Left lobe of liver (tissue), 2 donors: ENCODE results near the gene SPRYD3. TPM values are rescaled to one million over a fixed set of nuclear protein-coding genes. Genes with fewer than 3 reads are reported as not detected.

Source experiments
- ATAC-seq: fragments of 200-7000 bp; cut with Tn5 transposase; one replicate; pipeline ENCODE4 v1.9.1; 2020; ENCODE audit warnings: mild to moderate bottlenecking, moderate library complexity
- DNase-seq: peaks from one replicate; pipeline ENCODE4 v3.0.0-alpha.2; 2020; ENCODE audit warnings: low spot score
- total RNA-seq: library from RNA; stranded (reverse); gene quantifications from one replicate; pipeline ENCODE4 v1.2.1, GENCODE V29; 2021
- donor health status: DM: no; HTN: no; CAD: no; lungs with moderate emphysema.
- donor health status: DM: no; HTN: yes; CAD: no.

Gene SPRYD3
- total RNA-seq, 1 donor from 2014 or later, result 16.2 TPM

DNA sequence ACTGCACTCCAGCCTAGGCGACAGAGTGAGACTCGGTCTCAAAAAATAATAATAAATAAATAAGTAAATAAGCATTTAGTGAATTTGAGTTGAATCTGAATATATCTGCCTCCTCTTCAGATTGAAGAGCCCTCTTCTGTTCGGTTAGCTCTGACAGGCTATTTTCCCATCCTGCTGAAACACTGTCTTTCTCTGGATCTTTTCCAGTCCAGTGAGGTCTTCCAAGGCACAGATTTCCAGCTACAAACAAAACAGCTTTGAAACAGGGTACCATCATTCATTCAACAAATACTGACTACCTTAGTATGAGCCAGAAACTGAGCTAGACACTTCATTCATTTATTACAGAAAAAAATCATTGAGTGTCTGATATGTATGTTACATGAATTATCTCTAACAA is 7.2 kb upstream of the SPRYD3 start:
- no peak for DNase-seq
- no peak for ATAC-seq

DNA sequence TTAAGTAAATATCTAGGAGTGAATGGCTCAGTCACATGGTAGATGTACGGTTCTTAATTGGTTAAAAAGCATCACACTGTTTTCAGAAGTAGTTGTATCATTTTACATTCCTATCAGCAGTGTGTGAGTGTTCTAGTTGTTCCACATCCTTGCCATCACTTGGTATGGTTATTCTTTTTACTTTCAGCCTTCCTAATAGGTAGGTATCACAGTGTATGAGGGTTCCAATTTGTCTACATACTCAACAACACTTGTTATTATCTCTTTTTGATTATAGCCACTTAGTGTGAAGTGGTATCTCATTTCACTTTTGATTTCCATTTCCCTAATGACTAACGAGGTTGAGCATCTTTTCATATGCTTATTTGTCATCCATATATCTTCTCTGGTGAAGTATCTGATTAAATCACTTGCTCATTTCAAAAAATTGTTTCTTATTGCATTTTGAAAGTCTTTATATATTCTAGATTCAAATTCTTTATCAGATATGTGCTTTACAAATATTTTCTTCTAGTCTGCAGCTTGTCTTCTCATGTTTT is 3.5 kb upstream of the SPRYD3 start:
- ATAC-seq (no peak), DNase-seq (no peak)

DNA sequence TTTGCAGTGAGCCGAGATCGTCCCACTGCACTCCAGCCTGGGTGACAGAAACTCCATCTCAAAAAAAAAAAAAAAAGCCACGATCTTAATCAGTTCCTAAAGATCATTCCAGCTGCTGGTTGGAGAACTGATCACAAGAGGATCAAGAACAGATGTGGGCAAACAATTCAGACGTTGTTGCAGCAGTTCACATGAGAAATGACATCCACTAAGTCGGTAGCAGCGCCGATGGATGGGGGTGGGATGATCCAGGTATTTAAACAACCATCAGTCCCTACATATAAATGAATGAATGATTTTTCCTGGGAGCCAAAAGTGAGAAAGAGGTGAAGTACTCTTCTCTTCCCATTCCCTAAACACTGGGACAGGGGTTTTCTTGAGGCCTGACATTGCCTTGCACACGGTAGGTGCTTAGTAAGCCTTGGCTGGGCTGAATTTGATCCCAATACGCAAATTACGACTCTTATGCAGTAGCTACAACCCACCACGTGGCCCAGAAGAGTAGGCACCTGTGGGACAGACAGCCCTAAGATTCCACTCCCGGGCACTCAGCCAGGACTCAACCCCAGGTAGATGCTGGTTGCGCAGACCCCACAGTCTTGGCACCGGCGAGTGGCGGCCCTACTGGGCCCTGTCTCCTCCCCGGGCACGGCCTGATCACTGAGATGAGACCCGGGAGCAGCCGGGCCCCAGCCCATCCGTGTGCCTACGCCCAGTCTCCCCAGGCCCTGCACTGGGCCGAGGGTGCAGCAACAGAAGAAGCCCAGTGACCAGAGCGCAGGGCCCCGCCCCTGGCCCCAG is 565 bp downstream of the SPRYD3 start:
- DNase-seq, result no peak
- no peak for ATAC-seq

DNA sequence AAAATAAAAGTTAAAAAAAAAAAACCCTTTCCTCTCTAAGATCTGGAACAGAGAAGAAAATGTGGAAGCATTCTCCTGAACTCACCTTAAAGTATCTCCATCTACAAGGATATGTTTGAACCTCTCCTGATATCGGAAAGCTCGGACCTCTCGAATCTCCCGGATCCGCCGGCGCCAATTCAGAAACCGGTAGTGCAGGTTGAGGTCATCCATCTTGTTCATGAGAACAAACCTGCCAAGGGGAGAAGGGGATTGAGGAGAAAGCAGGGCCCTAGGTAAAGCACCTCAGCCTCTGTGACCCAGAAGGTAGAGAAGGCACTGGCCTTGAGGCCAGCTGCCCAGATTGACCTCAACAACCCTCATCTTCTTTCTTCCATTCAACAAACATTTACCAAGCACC is 2.2 kb downstream of the SPRYD3 start:
- no peak for ATAC-seq

DNA sequence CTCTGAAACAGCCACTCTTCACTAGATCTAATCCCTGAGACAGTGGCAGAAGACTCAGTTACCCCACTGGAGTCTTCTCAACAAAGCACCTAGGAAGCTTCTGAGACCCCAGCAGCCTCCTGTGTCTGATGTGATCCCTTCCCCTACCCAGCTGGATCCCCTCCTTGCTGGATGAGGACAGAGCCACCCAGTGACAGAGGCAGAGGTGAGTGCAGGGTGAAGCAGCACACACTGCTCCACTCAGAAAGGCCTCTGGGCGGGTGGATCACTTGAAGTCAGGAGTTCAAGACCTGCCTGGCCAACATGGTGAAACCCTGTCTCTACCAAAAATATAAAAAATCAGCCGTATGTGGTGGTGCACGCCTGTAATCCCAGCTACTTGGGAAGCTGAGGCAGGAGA is 2.7 kb downstream of the SPRYD3 start:
- DNase-seq, result no peak
- no peak for ATAC-seq

More for the DNA sequence above, 2.2 kb downstream of the SPRYD3 start:
- no peak for DNase-seq

DNA sequence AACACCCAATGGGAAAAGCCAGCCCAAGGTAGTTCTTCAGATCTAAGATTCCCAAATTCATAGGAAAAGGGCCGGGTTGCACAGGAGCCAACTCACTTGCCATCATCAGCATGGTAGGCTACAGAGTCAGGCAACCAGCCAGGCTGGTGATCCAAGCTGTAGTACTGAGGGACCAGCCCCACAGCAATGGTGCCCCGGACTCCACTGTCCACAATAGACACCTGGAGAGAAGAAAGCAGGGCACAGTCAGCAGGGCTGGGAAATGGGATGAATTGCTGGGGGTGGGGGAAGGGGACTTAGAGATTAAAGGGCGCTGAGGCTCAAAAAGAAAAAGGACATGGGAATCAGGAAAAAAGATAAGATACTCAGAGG is 4.2 kb downstream of the SPRYD3 start:
- ATAC-seq (no peak), DNase-seq (no peak)

DNA sequence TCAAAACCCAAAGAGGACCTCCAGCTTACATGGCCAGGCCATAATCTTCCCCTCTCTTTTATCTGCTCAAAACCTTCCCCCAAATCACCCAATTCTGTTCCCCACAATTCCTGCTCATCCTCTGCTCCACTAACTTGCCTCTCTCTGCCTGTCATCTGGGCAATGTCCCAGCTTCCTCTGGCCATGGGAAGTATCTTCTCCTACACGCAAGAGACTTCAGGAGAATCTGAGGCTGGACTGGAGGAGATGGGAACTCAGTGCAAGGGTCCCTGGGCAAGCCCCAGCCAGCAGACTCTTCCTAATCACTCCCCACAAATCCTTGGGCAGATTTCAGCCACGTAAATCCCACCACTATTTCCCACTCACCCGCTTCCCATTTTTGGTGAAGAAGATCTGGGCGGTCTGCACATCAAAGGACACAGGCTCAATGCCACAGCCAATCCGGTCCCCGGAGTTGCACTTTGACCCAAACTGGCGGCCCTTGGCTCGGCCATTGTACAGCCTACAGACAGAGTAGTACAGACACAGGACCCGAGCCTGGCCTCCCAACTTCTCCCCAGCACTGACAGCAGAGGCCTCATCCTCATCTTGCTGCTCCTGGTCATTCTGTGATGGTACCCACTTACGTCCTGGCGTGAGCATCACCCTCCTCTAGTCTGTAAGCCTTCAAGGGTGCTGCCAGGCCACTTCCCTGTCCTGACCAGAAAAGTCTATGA is 4.7 kb downstream of the SPRYD3 start:
- ATAC-seq, result no peak
- DNase-seq, result peak; percentile 45

DNA sequence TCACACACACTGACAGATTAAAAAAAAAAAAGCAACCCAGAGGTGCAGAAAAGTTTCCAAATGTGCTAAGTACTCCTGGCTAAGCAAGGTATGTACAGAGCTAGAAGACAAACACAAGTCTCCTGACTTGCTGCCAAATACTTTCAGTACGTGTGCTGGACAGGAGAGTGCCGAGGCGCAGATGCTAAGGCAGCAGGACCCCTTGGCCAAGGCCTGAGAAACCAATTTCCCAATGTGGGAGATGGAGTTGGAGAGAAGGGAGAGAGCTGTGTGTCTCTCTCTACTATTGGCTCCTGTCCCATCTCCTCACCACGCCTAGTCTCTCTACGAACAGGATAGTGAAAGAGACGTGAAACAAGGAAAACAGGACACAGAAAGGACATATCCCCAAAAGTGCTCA is 5.3 kb downstream of the SPRYD3 start:
- peak; percentile 45 for ATAC-seq
- DNase-seq, result no peak

DNA sequence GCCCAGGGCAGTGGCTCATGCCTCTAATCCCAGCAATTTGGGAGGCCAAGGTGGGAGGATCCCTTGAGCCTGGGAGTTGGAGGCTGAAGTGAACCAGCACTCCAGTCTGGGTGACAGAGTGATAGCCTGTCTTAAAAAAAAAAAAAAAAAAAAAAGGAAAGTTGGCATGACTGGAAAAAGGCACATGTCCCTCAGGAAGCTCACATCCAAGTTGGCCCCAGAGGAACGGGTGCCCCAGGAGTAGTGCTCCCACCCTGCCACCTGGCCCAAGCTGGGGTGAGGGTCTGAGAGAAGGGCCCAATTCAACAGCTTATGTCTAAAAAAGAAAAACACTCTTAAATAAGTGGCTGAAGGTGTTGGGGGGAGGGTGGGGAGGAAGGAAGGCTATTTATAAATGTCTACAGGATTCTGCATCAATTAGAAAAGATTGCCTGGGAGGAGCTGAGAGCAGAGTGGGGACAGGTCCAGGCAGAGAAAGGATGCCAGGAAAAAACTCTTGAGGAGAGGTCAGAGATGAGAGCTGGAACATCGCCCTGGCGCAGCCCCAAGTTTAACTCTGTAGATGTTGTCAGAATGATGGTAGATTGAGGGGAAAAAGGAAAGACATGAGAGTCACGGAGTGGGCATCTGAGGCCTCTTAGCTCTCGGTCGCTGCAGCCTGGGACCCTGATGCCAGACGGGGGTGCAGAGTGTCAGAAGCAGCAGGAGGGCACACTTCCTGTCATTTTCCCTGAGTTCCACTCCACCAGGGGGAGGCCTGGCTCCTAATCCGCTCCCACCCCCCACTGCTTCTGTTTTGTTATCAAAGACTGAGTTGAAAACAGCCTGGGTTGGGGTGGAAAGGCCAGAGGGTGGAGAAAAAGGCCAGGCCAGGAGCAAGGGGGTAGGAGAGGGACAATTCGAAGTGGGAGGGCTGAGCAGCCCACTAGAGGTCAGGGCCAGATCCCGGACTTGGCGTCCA is 7.3 kb downstream of the SPRYD3 start:
- peak; percentile 23 for ATAC-seq
- DNase-seq, result peak; percentile 61

DNA sequence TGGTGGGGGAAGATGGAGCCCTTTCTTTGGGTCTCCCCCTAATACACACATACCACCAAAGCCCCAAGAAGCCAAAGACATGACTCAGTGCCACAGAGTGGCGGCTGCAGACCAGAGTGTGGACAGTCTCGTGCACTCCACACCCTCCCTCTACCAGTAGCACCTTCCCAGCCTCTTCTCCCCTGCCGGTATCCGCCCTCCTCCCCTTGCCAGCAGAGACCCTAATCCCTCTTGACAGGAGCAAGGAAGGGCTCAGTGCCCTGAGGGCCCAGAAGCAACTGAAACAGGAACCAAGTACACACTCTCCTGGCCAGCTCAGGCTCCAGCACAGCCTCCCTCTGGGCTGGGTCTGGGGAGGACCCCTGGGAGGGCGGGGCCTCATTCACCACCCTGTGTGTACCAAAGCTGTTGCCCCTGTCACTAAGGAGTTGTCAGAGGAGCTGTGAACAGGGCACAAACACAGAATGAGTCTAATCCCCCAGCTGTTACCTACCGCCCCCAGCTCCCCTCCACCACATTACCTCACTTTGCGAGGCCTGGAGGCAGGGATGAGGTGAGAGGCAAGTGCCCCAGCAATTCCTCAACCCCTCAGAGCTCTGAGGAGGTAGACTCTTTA is 8.2 kb downstream of the SPRYD3 start:
- DNase-seq, result no peak
- no peak for ATAC-seq

DNA sequence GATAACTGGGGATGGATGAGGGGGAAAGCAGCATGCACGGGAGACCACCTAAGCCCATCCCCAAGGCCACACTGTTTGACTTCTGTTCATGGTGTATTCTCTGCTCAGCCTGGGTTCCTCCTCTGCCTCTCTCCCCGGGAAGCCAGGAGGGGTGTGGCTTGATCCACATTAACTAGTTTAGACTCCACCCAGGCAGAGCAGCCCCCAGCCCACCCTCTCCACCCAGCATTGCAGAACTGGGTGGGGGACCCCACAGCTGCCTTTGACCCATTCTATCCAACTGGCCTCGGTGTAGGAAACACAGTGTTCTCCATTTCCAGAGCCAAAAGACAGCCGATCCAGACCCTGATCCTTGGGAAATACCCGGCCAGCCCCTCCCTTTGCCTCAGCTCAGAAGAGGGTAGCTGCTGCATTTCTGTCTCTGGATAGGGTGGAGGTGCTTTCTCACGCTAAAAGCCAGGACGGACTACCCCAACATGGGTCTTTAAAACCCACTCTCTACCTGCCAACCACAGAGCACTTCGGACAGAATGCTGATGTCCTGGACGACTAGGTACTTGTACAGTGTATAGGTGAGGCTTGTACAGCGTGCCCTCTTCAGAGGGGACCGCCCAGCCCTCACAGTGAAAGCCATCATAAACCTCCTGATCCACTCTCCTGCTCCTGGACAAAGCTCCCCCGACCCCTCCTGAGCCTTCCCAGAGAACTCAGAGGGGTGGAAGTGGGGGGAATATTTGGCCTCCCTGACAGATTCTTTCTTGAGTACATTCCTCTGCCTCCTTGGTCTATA is 9.4 kb downstream of the SPRYD3 start:
- DNase-seq (no peak), ATAC-seq (no peak)

DNA sequence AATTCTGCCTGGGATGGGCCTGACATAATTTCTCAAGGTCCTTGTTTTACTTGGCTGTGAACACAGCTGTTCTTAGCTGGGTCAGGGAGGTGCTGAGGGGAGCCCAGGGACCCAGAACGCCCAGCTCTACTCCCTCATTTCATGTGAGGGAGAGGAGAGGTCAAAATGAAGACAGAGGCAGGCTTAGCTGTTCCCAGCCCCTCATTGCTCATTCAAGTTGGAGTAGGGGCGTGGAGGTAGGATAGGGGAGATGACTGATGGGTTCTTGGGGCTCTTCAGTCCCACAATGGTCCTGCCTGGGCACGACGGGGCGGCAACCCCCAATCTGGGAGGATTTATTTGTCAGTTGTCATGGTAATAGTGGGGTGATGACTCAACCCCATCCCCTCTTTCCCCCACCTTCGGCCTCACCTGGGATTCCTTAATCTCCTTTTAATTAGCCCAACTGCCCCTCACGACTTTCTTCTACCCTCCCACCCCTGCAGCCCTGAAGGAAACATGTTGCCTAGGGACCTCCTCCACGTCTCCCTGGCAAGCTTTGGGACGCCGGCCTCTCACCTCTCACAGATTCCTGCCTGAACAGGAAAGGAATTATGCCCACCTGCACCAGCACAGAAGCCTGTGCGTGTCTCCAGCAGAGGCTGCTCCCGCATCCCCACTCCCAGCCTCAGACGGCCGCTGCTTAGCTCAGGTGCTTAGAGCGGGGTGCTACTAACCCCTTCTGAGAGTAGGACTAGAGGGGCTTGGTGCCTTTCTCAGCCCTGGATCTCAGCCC is 10.2 kb downstream of the SPRYD3 start:
- DNase-seq (no peak), ATAC-seq (no peak)

DNA sequence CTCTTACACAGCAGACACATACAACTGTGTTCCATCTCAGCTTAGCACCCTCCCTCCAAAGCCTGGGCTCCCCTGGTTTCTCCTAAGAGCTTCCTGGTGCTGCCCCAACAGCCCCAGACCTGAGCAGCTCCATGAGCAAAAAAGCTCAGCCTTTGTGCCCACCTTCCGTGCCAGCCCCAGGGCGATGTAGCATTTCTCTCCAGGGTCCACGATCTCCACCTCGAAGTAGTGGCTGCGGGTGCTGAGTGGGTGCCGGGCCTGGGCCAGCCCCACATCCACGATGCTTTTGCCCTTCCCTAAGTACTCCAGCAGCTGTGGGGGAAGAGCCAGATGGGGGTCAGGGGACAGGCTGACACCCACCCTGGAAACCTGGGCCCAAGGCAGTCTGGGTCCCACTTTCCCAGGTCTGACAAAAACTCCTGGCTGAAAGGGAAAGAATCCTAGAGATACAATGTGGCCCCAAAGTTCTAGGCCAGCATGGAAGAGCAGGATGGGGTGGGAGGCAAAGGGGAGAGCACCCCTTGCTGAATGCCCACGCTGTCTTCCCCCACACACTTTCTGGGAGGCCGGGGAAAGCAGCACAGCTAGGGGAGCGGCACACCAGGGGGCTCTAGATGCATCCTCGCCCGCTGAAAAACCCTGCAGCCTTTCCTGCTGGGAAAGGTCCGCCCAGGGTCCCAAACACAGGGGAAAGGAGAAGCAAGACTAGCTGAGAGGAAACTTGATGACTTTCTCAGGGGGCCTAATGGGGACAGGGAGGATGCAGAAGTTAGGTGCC is 11.0 kb downstream of the SPRYD3 start:
- DNase-seq (peak; percentile 44), ATAC-seq (no peak)

DNA sequence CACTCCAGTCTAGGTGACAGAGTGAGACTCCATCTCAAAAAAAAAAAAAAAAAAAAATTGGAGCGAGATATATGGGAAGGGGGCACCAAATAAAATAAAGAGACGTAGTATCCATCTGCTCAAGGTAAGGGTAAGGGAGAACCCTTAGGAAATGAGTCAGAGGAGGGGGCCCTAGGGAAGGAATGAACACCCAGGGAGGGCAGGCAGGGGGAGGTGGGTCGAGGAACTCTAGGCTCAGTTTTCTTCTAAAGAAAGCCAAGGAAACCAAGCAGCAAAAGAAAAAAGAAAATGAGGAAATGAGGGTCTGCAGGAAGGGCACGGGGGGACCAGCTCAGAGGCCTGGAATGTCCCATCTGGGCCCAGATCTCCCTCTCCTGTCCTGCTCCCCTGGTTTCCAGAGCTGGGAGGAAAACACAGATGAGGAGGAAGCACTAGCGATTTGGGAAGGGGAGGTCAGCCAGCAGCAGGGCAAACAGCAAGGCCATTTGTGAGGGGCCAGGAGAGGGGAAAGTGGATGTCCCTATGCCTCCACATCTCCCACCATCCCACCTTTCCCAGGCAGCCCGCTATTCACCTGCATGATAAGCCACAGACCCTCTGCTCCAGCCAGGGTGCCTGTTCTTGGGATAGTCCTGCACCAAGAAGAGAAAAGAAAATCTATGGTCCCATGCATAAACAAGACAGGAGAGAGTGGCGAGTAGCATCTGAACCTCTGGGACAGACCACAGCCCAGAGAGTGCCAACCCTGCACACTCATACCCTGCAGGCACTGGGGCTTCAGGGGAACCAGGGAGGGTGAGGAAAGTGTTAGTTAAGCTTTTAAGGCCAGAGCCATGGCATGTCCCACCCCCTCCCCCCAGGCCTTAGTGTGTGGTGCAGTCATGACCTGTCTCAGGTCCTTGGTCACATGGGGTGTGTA is 11.9 kb downstream of the SPRYD3 start:
- ATAC-seq (peak; percentile 1), DNase-seq (no peak)

DNA sequence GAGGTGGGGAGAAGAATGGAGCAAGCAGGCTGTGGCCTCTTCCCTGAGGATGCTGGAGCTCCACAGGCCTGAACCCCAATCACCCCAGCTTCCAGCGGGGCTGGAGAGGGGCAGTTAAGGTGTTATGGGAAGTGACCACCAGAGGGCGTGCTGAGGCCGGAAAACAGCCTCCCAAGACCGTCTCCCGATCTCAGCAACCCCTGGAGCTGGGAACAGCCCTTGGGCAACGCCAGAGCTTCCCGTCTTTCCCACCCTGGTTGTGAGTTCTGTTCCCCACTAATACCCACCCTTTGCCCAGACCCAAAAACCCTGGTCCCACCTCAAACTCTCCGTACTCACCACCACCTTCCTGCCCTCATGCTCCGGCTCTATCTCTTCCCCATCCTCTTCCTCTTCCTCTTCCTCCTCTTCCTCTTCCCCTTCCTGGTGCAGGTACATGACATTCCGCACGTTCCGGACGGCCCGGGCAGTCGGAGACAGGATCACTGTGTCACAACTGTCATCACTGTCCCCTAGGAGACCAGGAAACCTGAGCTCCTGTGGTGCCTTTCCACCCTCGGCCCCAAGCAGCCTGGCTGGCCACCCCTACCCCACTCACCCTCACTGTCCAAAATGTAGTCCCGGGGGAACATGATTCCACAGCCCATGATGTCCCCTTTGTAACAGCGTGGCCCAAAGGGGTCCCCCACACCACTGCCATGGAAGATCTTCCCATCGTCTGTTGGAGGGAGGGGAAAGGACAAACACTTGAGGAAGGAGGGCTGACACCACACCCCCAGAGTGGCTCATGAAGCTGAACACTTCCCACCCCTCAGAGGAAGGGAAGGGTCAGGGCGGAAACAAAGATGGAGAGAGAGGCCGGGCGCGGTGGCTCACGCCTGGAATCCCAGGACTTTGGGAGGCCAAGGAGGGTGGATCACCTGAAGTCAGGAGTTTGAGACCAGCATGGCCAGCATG is 12.9 kb downstream of the SPRYD3 start:
- DNase-seq (peak; percentile 78), ATAC-seq (peak; percentile 66)

DNA sequence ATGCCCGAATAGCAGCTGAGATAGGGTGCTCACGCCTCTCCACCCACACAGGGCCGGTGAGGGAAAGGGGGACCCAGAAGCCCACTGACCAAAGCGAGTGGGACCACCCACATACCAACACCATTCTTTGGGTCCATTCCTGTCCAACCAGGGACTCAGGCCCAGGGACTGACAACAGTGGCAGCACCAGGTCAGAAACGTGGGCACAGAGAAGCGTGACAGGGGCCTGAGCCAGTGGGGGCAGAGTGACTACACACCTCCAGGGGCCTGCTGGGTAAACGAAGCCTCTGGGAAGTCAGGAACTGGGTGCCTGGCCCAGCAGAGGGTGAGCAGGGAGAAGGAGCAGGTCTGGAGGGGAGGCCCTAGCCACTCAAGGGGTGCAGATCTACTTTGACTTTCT is 13.7 kb downstream of the SPRYD3 start:
- ATAC-seq (peak; percentile 1), DNase-seq (peak; percentile 51)
